Testis (tissue), 2 donors: ENCODE measurements around the gene RPTOR.

Experiments used
- CTCF ChIP-seq, 3 experiments: fragments of 450-650 bp in 2 of 3; fragments of 200-600 bp in 1 of 3; sonication (generic) in 1 of 3; IDR thresholded peaks; one replicate each; pipeline ENCODE4 v1.5.1; 2016 to 2019; ENCODE audit warnings: antibody characterized with exemption in 3 of 3, mild to moderate bottlenecking in 2 of 3, moderate library complexity in 1 of 3
- POLR2A ChIP-seq: fragments of 450-650 bp; IDR thresholded peaks from one replicate; pipeline ENCODE4 v1.6.1; 2017; ENCODE audit warnings: antibody characterized with exemption, mild to moderate bottlenecking, moderate library complexity

GRCh38 chr17:80698297-80698696 lies 153.7 kb downstream of the RPTOR start:
- TF ChIP-seq POLR2A (no peak), CTCF (IDR thresholded peaks at IDR 0.05) (no peak)
